GM23338 (cell line): ENCODE results near the gene SCGB2B2. TPM values are rescaled to one million over a fixed set of nuclear protein-coding genes. Genes with fewer than 3 reads are reported as not detected.
A peak's percentile ranks its signal among the peaks of the same experiment; 100 is the strongest.

Experiments used
- ATAC-seq: fragments of 200-7000 bp; cut with Tn5 transposase; 3 replicates; pipeline ENCODE4 v1.9.1; 2020
- DNase-seq: peaks from one replicate; pipeline ENCODE4 v3.0.0-alpha.2; 2015; ENCODE audit warnings: low spot score
- H2AFZ ChIP-seq: fragments of 200-600 bp; sonication (generic); 2 replicates; pipeline ENCODE4 v1.8.0; 2016; ENCODE audit warnings: antibody characterized with exemption, mild to moderate bottlenecking, moderate library complexity
- H3F3A ChIP-seq: fragments of 200-600 bp; sonication (generic); replicated peaks from 2 replicates; pipeline ENCODE4 v1.8.0; 2017; ENCODE audit warnings: antibody characterized with exemption, mixed run types, low read depth
- H3K27ac ChIP-seq: fragments of 200-600 bp; sonication (generic); 2 replicates; pipeline ENCODE4 v1.6.1; 2016; ENCODE audit warnings: low read depth
- H3K27me3 ChIP-seq: fragments of 200-600 bp; sonication (generic); 2 replicates; pipeline ENCODE4 v1.8.0; 2016; ENCODE audit warnings: mild to moderate bottlenecking, mixed run types, moderate library complexity; ENCODE audit not compliant: insufficient read depth
- H3K36me3 ChIP-seq: fragments of 200-600 bp; sonication (generic); 2 replicates; pipeline ENCODE4 v1.8.0; 2016; ENCODE audit warnings: mild to moderate bottlenecking; ENCODE audit not compliant: insufficient read depth
- H3K4me1 ChIP-seq: fragments of 200-600 bp; sonication (generic); 2 replicates; pipeline ENCODE4 v1.8.0; 2016; ENCODE audit warnings: mild to moderate bottlenecking, moderate library complexity; ENCODE audit not compliant: insufficient read depth
- H3K4me2 ChIP-seq: fragments of 200-600 bp; sonication (generic); 2 replicates; pipeline ENCODE4 v1.7.1; 2017; ENCODE audit warnings: mixed run types
- H3K4me3 ChIP-seq: fragments of 200-600 bp; sonication (generic); 2 replicates; pipeline ENCODE4 v1.6.1; 2016; ENCODE audit warnings: mixed run types
- H3K79me2 ChIP-seq: fragments of 200-600 bp; sonication (generic); replicated peaks from 2 replicates; pipeline ENCODE4 v1.8.0; 2017; ENCODE audit warnings: mild to moderate bottlenecking; ENCODE audit not compliant: insufficient read depth
- H3K9me2 ChIP-seq: fragments of 200-600 bp; sonication (generic); 2 replicates; pipeline ENCODE4 v1.8.0; 2017; ENCODE audit not compliant: insufficient read depth
- H4K20me1 ChIP-seq: fragments of 200-600 bp; sonication (generic); replicated peaks from 2 replicates; pipeline ENCODE4 v1.8.0; 2017; ENCODE audit warnings: mild to moderate bottlenecking; ENCODE audit not compliant: insufficient read depth
- H3K27ac Mint-ChIP-seq: 2 replicates; pipeline ENCODE4 v1.8.0; 2020; ENCODE audit warnings: inconsistent platforms, mild to moderate bottlenecking, moderate library complexity, mixed read lengths
- H3K27me3 Mint-ChIP-seq: 3 replicates; pipeline ENCODE4 v1.8.0; 2022; ENCODE audit warnings: low read depth, mild to moderate bottlenecking, moderate library complexity, mixed read lengths, inconsistent platforms; ENCODE audit not compliant: insufficient read depth, poor library complexity
- H3K36me3 Mint-ChIP-seq: 3 replicates; pipeline ENCODE4 v1.8.0; 2021; ENCODE audit warnings: low read depth, mild to moderate bottlenecking, inconsistent platforms, moderate library complexity, mixed read lengths
- H3K4me1 Mint-ChIP-seq: 3 replicates; pipeline ENCODE4 v1.8.0; 2020; ENCODE audit warnings: mild to moderate bottlenecking, inconsistent platforms, mixed read lengths
- H3K4me3 Mint-ChIP-seq: 3 replicates; pipeline ENCODE4 v1.8.0; 2021; ENCODE audit warnings: moderate library complexity, mild to moderate bottlenecking, inconsistent platforms, mixed read lengths
- H3K9me3 Mint-ChIP-seq: 3 replicates; pipeline ENCODE4 v1.8.0; 2020; ENCODE audit warnings: moderate library complexity, mild to moderate bottlenecking, inconsistent platforms, mixed read lengths
- JUNB ChIP-seq: IDR thresholded peaks from one replicate; pipeline ENCODE4 v1.6.1; 2016; ENCODE audit warnings: antibody characterized with exemption; ENCODE audit not compliant: unreplicated experiment
- ZNF331 ChIP-seq: fragments of 250-450 bp; sonication (Bioruptor Pico); IDR thresholded peaks from 2 replicates; pipeline ENCODE4 v1.5.0; 2020; ENCODE audit warnings: low read depth, mild to moderate bottlenecking, moderate library complexity
- polyA plus RNA-seq: library from polyadenylated mRNA; unstranded; fragments of >200 nt; fragmentation: Nextera tagmentation; extraction: Ambion mirVana; gene quantifications from 2 replicates; pipeline ENCODE4 v1.2.1, GENCODE V29; 2016
- total RNA-seq: library from RNA; depleted of rRNA; stranded (reverse); fragments of >200 nt; shearing (Covaris generic); gene quantifications from 2 replicates; pipeline ENCODE4 v1.2.3, GENCODE V29; 2014
- TF ChIP-seq, protein P1 (sequence below), 2 experiments: fragments of 200-600 bp in 1 of 2; sonication (generic) in 1 of 2; conservative IDR thresholded peaks; 2 replicates each; pipeline versions ENCODE4 v1.5.1 to v1.6.1; 2016 to 2017; ENCODE audit warnings: antibody characterized with exemption in 2 of 2, low read depth in 2 of 2, mild to moderate bottlenecking in 2 of 2, moderate library complexity in 1 of 2
- TF ChIP-seq, protein P2 (sequence below): fragments of 250-450 bp; sonication (Bioruptor Pico); IDR thresholded peaks from 2 replicates; pipeline ENCODE4 v1.5.0; 2020; ENCODE audit warnings: mild to moderate bottlenecking, moderate library complexity

Gene SCGB2B2
- total and polyA plus RNA-seq, 2 experiments from 2014 or later = 0.28 TPM; not detected in 1

DNA sequence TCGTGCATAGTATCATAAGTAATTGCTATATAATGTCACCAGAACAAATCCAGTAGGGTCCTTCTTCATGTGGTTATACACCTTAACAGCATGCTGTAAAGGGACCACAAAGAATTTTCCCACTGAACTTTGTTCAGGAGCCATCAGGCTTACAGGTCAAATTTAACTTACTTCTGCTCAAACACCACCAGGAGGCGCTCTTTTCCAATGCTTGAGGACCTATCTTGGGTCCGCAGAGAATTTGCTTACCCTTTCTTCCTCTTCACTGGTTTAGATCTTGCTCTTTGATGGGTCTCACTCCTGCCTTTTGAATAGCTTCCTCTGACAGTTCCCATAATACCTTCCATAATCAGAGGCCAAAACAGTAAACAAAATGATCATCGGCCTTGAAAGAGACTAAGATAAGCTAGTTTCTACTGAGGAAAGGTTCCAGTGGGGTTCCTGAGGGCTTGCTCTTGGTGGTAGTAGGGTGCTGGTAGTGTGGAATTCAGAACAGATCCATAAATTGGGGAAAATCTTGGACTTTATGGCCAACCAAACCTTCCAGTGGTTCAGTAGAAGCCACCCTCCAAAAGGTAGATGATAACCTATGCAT is 37.4 kb downstream of the SCGB2B2 start:
- Histone ChIP-seq H3K9me2 (no peaks in the 10 kb centered on the region), H3K27me3 (no peaks in the 10 kb centered on the region), H3K36me3 (no peaks in the 10 kb centered on the region), H3K4me2 (no peak overlapping the region), H2AFZ (no peak overlapping the region), H3K4me1 (no peaks in the 10 kb centered on the region), H3K79me2 (no peaks in the 10 kb centered on the region), H3K4me3 (no peak overlapping the region), H3K27ac (no peak overlapping the region), H3F3A (no peaks in the 10 kb centered on the region), H4K20me1 (no peaks in the 10 kb centered on the region; the same call in none of the 2 replicates)
- Mint-ChIP-seq H3K4me3 (no peak overlapping the region), H3K27me3 (no peaks in the 10 kb centered on the region), H3K9me3 (peaks cover 19% of the 10 kb centered on the region), H3K27ac (no peak overlapping the region), H3K36me3 (peaks cover 6% of the 10 kb centered on the region; the same call in 2 of the 3 replicates), H3K4me1 (no peaks in the 10 kb centered on the region; the same call in 2 of the 3 replicates)
- DNase-seq = peak; percentile 92
- TF ChIP-seq JUNB = no peak
- TF ChIP-seq, protein P1, sequence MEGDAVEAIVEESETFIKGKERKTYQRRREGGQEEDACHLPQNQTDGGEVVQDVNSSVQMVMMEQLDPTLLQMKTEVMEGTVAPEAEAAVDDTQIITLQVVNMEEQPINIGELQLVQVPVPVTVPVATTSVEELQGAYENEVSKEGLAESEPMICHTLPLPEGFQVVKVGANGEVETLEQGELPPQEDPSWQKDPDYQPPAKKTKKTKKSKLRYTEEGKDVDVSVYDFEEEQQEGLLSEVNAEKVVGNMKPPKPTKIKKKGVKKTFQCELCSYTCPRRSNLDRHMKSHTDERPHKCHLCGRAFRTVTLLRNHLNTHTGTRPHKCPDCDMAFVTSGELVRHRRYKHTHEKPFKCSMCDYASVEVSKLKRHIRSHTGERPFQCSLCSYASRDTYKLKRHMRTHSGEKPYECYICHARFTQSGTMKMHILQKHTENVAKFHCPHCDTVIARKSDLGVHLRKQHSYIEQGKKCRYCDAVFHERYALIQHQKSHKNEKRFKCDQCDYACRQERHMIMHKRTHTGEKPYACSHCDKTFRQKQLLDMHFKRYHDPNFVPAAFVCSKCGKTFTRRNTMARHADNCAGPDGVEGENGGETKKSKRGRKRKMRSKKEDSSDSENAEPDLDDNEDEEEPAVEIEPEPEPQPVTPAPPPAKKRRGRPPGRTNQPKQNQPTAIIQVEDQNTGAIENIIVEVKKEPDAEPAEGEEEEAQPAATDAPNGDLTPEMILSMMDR (conservative IDR thresholded peaks at IDR 0.05; ENCODE audit: low read depth in 2 of 2) = peak; percentile 87 to 88
- TF ChIP-seq ZNF331 (CRISPR knock-in tag) = no peak
- TF ChIP-seq, protein P2, sequence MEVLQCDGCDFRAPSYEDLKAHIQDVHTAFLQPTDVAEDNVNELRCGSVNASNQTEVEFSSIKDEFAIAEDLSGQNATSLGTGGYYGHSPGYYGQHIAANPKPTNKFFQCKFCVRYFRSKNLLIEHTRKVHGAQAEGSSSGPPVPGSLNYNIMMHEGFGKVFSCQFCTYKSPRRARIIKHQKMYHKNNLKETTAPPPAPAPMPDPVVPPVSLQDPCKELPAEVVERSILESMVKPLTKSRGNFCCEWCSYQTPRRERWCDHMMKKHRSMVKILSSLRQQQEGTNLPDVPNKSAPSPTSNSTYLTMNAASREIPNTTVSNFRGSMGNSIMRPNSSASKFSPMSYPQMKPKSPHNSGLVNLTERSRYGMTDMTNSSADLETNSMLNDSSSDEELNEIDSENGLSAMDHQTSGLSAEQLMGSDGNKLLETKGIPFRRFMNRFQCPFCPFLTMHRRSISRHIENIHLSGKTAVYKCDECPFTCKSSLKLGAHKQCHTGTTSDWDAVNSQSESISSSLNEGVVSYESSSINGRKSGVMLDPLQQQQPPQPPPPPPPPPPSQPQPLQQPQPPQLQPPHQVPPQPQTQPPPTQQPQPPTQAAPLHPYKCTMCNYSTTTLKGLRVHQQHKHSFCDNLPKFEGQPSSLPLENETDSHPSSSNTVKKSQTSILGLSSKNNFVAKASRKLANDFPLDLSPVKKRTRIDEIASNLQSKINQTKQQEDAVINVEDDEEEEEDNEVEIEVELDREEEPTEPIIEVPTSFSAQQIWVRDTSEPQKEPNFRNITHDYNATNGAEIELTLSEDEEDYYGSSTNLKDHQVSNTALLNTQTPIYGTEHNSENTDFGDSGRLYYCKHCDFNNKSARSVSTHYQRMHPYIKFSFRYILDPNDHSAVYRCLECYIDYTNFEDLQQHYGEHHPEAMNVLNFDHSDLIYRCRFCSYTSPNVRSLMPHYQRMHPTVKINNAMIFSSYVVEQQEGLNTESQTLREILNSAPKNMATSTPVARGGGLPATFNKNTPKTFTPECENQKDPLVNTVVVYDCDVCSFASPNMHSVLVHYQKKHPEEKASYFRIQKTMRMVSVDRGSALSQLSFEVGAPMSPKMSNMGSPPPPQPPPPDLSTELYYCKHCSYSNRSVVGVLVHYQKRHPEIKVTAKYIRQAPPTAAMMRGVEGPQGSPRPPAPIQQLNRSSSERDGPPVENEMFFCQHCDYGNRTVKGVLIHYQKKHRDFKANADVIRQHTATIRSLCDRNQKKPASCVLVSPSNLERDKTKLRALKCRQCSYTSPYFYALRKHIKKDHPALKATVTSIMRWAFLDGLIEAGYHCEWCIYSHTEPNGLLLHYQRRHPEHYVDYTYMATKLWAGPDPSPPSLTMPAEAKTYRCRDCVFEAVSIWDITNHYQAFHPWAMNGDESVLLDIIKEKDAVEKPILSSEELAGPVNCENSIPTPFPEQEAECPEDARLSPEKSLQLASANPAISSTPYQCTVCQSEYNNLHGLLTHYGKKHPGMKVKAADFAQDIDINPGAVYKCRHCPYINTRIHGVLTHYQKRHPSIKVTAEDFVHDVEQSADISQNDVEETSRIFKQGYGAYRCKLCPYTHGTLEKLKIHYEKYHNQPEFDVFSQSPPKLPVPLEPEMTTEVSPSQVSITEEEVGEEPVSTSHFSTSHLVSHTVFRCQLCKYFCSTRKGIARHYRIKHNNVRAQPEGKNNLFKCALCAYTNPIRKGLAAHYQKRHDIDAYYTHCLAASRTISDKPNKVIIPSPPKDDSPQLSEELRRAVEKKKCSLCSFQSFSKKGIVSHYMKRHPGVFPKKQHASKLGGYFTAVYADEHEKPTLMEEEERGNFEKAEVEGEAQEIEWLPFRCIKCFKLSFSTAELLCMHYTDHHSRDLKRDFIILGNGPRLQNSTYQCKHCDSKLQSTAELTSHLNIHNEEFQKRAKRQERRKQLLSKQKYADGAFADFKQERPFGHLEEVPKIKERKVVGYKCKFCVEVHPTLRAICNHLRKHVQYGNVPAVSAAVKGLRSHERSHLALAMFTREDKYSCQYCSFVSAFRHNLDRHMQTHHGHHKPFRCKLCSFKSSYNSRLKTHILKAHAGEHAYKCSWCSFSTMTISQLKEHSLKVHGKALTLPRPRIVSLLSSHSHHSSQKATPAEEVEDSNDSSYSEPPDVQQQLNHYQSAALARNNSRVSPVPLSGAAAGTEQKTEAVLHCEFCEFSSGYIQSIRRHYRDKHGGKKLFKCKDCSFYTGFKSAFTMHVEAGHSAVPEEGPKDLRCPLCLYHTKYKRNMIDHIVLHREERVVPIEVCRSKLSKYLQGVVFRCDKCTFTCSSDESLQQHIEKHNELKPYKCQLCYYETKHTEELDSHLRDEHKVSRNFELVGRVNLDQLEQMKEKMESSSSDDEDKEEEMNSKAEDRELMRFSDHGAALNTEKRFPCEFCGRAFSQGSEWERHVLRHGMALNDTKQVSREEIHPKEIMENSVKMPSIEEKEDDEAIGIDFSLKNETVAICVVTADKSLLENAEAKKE (CRISPR knock-in tag) = no peak
- ATAC-seq = peak; percentile 90
